Measurements from ENCODE around the gene ITIH4. TPM values are rescaled to one million over a fixed set of nuclear protein-coding genes. Genes with fewer than 3 reads are reported as not detected.

Gene ITIH4
- total RNA-seq, 1 donor from 2014 or later: 5.9 TPM

- no peak for TF ChIP-seq POLR2AphosphoS5 (IDR thresholded peaks at IDR 0.05; ENCODE audit: insufficient read depth in 1 of 2, low read depth in 1 of 2)
- no peak for TF ChIP-seq POLR2A (IDR thresholded peaks at IDR 0.05)
- no peak for TF ChIP-seq CTCF (IDR thresholded peaks at IDR 0.05)
- Histone ChIP-seq H3K27ac (no peak overlapping the region), H3K4me1 (peaks cover 36% of the 10 kb centered on the region), H3K27me3 (no peaks in the 10 kb centered on the region), H3K9me3 (no peaks in the 10 kb centered on the region), H3K4me3 (no peak overlapping the region), H3K36me3 (peaks cover 0 to 17% of the 10 kb centered on the region in 2 donors)
- no peak for DNase-seq (ENCODE audit: extremely low spot score in 2 of 2)
- intact Hi-C loops (cut with DNase I): no loop called here
Measured at GRCh38 chr3:52841981-52842340, 11.5 kb upstream of the ITIH4 start.

- Histone ChIP-seq H3K4me3 (no peak overlapping the region), H3K9me3 (no peaks in the 10 kb centered on the region), H3K27ac (no peak overlapping the region), H3K27me3 (no peaks in the 10 kb centered on the region), H3K36me3 (peaks cover 0 to 17% of the 10 kb centered on the region in 2 donors), H3K4me1 (peaks cover 34% of the 10 kb centered on the region)
- TF ChIP-seq POLR2AphosphoS5 (IDR thresholded peaks at IDR 0.05; ENCODE audit: insufficient read depth in 1 of 2, low read depth in 1 of 2) (no peak), POLR2A (IDR thresholded peaks at IDR 0.05) (no peak), CTCF (IDR thresholded peaks at IDR 0.05) (no peak)
- intact Hi-C loops (cut with DNase I): no loop called here
- DNase-seq (ENCODE audit: extremely low spot score in 2 of 2): no peak
Measured at GRCh38 chr3:52841211-52841980, 10.9 kb upstream of the ITIH4 start.

- Histone ChIP-seq H3K27me3 (no peaks in the 10 kb centered on the region), H3K4me1 (peaks cover 33% of the 10 kb centered on the region), H3K36me3 (peaks cover 0 to 17% of the 10 kb centered on the region in 2 donors), H3K4me3 (no peak overlapping the region), H3K9me3 (no peaks in the 10 kb centered on the region), H3K27ac (no peak overlapping the region)
- intact Hi-C loops (cut with DNase I): no loop called here
- DNase-seq (ENCODE audit: extremely low spot score in 2 of 2): no peak
- TF ChIP-seq POLR2A (IDR thresholded peaks at IDR 0.05) (no peak), CTCF (IDR thresholded peaks at IDR 0.05) (no peak), POLR2AphosphoS5 (IDR thresholded peaks at IDR 0.05; ENCODE audit: insufficient read depth in 1 of 2, low read depth in 1 of 2) (no peak)
Measured at GRCh38 chr3:52839892-52840545, 9.5 kb upstream of the ITIH4 start.

- no peak for DNase-seq (ENCODE audit: extremely low spot score in 2 of 2)
- TF ChIP-seq CTCF (IDR thresholded peaks at IDR 0.05) (no peak), POLR2A (IDR thresholded peaks at IDR 0.05) (no peak), POLR2AphosphoS5 (IDR thresholded peaks at IDR 0.05; ENCODE audit: insufficient read depth in 1 of 2, low read depth in 1 of 2) (no peak)
- intact Hi-C loops (cut with DNase I): no loop called here
- no peak overlapping the region for H3K4me3 ChIP-seq
- H3K27ac ChIP-seq: no peak overlapping the region
- peaks cover 27% of the 10 kb centered on the region for H3K4me1 ChIP-seq
- H3K9me3 ChIP-seq: no peaks in the 10 kb centered on the region
- peaks cover 0 to 17% of the 10 kb centered on the region in 2 donors for H3K36me3 ChIP-seq
- H3K27me3 ChIP-seq: no peaks in the 10 kb centered on the region
Measured at GRCh38 chr3:52839268-52839575, 8.8 kb upstream of the ITIH4 start.
